Loucy (cell line): ENCODE results near the gene RNU6-9.

ENCODE experiments used
- EZH2phosphoT487 ChIP-seq: fragments of 200-600 bp; IDR thresholded peaks from 2 replicates; pipeline ENCODE4 v1.6.1; 2018; ENCODE audit warnings: antibody characterized with exemption, mild to moderate bottlenecking, moderate library complexity, borderline replicate concordance
- TF ChIP-seq, protein P1 (sequence below): fragments of 200-600 bp; sonication (generic); conservative IDR thresholded peaks from 2 replicates; pipeline ENCODE4 v1.5.1; 2014; ENCODE audit warnings: mild to moderate bottlenecking, antibody characterized with exemption, low read length

DNA sequence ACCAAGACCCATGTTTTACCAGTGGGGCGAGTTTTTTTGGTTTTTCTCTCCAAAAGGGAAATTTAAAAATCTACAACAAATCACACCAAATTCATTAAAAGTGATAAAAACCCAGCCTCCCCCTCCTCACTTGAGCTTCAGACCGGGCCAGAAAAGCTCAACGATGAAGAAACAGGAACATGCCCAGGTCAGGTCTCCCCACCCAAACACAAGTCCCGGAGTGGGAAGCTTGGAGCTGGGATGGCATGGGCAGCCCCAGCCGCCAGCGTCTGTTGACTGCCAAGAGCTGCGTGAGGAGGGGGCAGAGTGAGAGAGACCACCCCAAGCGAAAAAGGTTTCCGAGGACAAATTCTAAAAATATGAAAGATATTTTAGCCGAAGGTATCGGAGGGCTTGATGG lies 3.7 kb downstream of the RNU6-9 start:
- TF ChIP-seq, protein P1, sequence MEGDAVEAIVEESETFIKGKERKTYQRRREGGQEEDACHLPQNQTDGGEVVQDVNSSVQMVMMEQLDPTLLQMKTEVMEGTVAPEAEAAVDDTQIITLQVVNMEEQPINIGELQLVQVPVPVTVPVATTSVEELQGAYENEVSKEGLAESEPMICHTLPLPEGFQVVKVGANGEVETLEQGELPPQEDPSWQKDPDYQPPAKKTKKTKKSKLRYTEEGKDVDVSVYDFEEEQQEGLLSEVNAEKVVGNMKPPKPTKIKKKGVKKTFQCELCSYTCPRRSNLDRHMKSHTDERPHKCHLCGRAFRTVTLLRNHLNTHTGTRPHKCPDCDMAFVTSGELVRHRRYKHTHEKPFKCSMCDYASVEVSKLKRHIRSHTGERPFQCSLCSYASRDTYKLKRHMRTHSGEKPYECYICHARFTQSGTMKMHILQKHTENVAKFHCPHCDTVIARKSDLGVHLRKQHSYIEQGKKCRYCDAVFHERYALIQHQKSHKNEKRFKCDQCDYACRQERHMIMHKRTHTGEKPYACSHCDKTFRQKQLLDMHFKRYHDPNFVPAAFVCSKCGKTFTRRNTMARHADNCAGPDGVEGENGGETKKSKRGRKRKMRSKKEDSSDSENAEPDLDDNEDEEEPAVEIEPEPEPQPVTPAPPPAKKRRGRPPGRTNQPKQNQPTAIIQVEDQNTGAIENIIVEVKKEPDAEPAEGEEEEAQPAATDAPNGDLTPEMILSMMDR: no peak
- TF ChIP-seq EZH2phosphoT487: no peak
